ENCODE measurements around the gene SCAMP4. TPM values are rescaled to one million over a fixed set of nuclear protein-coding genes. Genes with fewer than 3 reads are reported as not detected.

Gene SCAMP4
- total and polyA plus RNA-seq, 2 experiments from 2014 or later, result 39.4 to 106 TPM

GRCh38 chr19:1945899-1946298 is 40.7 kb downstream of the SCAMP4 start:
- 0 out of 3 replicates have a peak overlapping the region, but pooled peaks have one; percentile 15 for H3K4me3 Mint-ChIP-seq
- Histone ChIP-seq H3K4me1 (ENCODE audit: insufficient read depth) (peaks cover 10% of the 10 kb centered on the region), H4K20me1 (replicated peaks; ENCODE audit: insufficient read depth) (peaks cover 41% of the 10 kb centered on the region), H2AFZ (no peak overlapping the region), H3K4me3 (no peak overlapping the region), H3F3A (replicated peaks; ENCODE audit: low read depth) (peaks cover 3% of the 10 kb centered on the region), H3K79me2 (replicated peaks; ENCODE audit: insufficient read depth) (peaks cover 92% of the 10 kb centered on the region), H3K9me2 (ENCODE audit: insufficient read depth) (no peaks in the 10 kb centered on the region), H3K4me2 (no peak overlapping the region), H3K27me3 (ENCODE audit: insufficient read depth) (no peaks in the 10 kb centered on the region), H3K36me3 (ENCODE audit: insufficient read depth) (peaks cover 4% of the 10 kb centered on the region; the same call in 1 of the 2 replicates), H3K27ac (ENCODE audit: low read depth) (no peak overlapping the region)
- H3K36me3 Mint-ChIP-seq (ENCODE audit: low read depth), result peaks cover 7% of the 10 kb centered on the region
- H3K27ac Mint-ChIP-seq, result peak overlapping the region; percentile 85
- ATAC-seq, result peak; percentile 53
- TF ChIP-seq CREB1 (CRISPR knock-in tag; IDR thresholded peaks at IDR 0.05; ENCODE audit: low read depth) (0 out of 2 replicates have a peak, but pooled peaks have one; percentile 19), CTCF (conservative IDR thresholded peaks at IDR 0.05; ENCODE audit: low read depth in 2 of 2) (peak; percentile 68 to 92), ZNF331 (CRISPR knock-in tag; IDR thresholded peaks at IDR 0.05; ENCODE audit: low read depth) (no peak)
- peak; percentile 93 for DNase-seq (ENCODE audit: low spot score)
- H3K9me3 Mint-ChIP-seq, result no peaks in the 10 kb centered on the region
- peaks cover 18% of the 10 kb centered on the region for H3K27me3 Mint-ChIP-seq (ENCODE audit: insufficient read depth, low read depth, poor library complexity)
- H3K4me1 Mint-ChIP-seq, result peaks cover 18% of the 10 kb centered on the region

GRCh38 chr19:1947651-1948209 is 42.5 kb downstream of the SCAMP4 start:
- Histone ChIP-seq H3K36me3 (ENCODE audit: insufficient read depth) (peaks cover 4% of the 10 kb centered on the region; the same call in 1 of the 2 replicates), H3K4me2 (no peak overlapping the region), H4K20me1 (replicated peaks; ENCODE audit: insufficient read depth) (peaks cover 46% of the 10 kb centered on the region), H3K27ac (ENCODE audit: low read depth) (peak overlapping the region; percentile 32), H3F3A (replicated peaks; ENCODE audit: low read depth) (peaks cover 3% of the 10 kb centered on the region), H2AFZ (no peak overlapping the region), H3K4me3 (no peak overlapping the region), H3K4me1 (ENCODE audit: insufficient read depth) (peaks cover 9% of the 10 kb centered on the region), H3K27me3 (ENCODE audit: insufficient read depth) (no peaks in the 10 kb centered on the region), H3K9me2 (ENCODE audit: insufficient read depth) (no peaks in the 10 kb centered on the region), H3K79me2 (replicated peaks; ENCODE audit: insufficient read depth) (peaks cover 100% of the 10 kb centered on the region)
- H3K27ac Mint-ChIP-seq, result no peak overlapping the region
- ATAC-seq (peak; percentile 77), DNase-seq (ENCODE audit: low spot score) (peak; percentile 62)
- H3K9me3 Mint-ChIP-seq, result no peaks in the 10 kb centered on the region
- peaks cover 17% of the 10 kb centered on the region for H3K4me1 Mint-ChIP-seq
- peaks cover 13% of the 10 kb centered on the region for H3K36me3 Mint-ChIP-seq (ENCODE audit: low read depth)
- no peak overlapping the region for H3K4me3 Mint-ChIP-seq
- H3K27me3 Mint-ChIP-seq (ENCODE audit: insufficient read depth, low read depth, poor library complexity), result peaks cover 18% of the 10 kb centered on the region
- TF ChIP-seq JUNB (IDR thresholded peaks at IDR 0.05; ENCODE audit: unreplicated experiment), result no peak
- no peak for TF ChIP-seq EZH2phosphoT487 (IDR thresholded peaks at IDR 0.05; ENCODE audit: unreplicated experiment)
- no peak for TF ChIP-seq EZH2 (IDR thresholded peaks at IDR 0.05; ENCODE audit: low read depth, unreplicated experiment)
- no peak for TF ChIP-seq CTCF (conservative IDR thresholded peaks at IDR 0.05; ENCODE audit: low read depth in 2 of 2)
- TF ChIP-seq NANOG (IDR thresholded peaks at IDR 0.05; ENCODE audit: borderline replicate concordance), result no peak
- TF ChIP-seq ETS1 (IDR thresholded peaks at IDR 0.05), result no peak
- TF ChIP-seq ZNF114 (CRISPR knock-in tag; IDR thresholded peaks at IDR 0.05), result no peak
- TF ChIP-seq STAT1 (IDR thresholded peaks at IDR 0.05; ENCODE audit: unreplicated experiment), result no peak
- TF ChIP-seq POLR2AphosphoS5 (IDR thresholded peaks at IDR 0.05; ENCODE audit: low read depth), result no peak

Data from GM23338 (cell line).